Duodenal mucosa (tissue), 2 donors: Measurements from ENCODE around the gene OR8D2.

Experiments used
- H3K27ac ChIP-seq: one replicate; pipeline ENCODE4 v1.7.0; 2013; ENCODE audit warnings: low read depth, low read length
- H3K27me3 ChIP-seq, 2 donors: one replicate each; pipeline ENCODE4 v1.7.0; 2013; ENCODE audit warnings: low read length in 2 of 2, control low read depth in 1 of 2; ENCODE audit not compliant: insufficient read depth in 2 of 2, control insufficient read depth in 1 of 2
- H3K36me3 ChIP-seq, 2 donors: one replicate each; pipeline ENCODE4 v1.7.0; 2013; ENCODE audit warnings: low read length in 2 of 2, control low read depth in 1 of 2; ENCODE audit not compliant: insufficient read depth in 2 of 2, control insufficient read depth in 1 of 2
- H3K4me1 ChIP-seq, 2 donors: one replicate each; pipeline ENCODE4 v1.7.0; 2013; ENCODE audit warnings: low read length in 2 of 2, control low read depth in 1 of 2; ENCODE audit not compliant: insufficient read depth in 2 of 2, control insufficient read depth in 1 of 2
- H3K4me3 ChIP-seq, 2 donors: one replicate each; pipeline ENCODE4 v1.7.0; 2013; ENCODE audit warnings: low read length in 2 of 2, low read depth in 1 of 2
- H3K9ac ChIP-seq, 2 donors: one replicate each; pipeline ENCODE4 v1.7.0; 2013; ENCODE audit warnings: low read length in 2 of 2, low read depth in 1 of 2
- H3K9me3 ChIP-seq, 2 donors: one replicate each; pipeline ENCODE4 v1.7.0; 2013; ENCODE audit warnings: low read length in 2 of 2, control low read depth in 1 of 2; ENCODE audit not compliant: control insufficient read depth in 1 of 2

The OR8D2 gene

GRCh38 chr11:124315052-124315451 lies 4.9 kb downstream of the OR8D2 start:
- no peaks in the 10 kb centered on the region for H3K27me3 ChIP-seq
- H3K36me3 ChIP-seq = no peaks in the 10 kb centered on the region
- H3K4me3 ChIP-seq = no peak overlapping the region
- H3K4me1 ChIP-seq = no peaks in the 10 kb centered on the region
- no peak overlapping the region for H3K27ac ChIP-seq
- H3K9ac ChIP-seq = no peak overlapping the region
- H3K9me3 ChIP-seq = no peaks in the 10 kb centered on the region

- no peaks in the 10 kb centered on the region for H3K36me3 ChIP-seq
- H3K4me1 ChIP-seq = no peaks in the 10 kb centered on the region
- H3K27ac ChIP-seq = no peak within 1 kb of the TSS
- H3K9me3 ChIP-seq = no peaks in the 10 kb centered on the region
- no peak within 1 kb of the TSS for H3K9ac ChIP-seq
- H3K27me3 ChIP-seq = no peaks in the 10 kb centered on the region
- no peak within 1 kb of the TSS for H3K4me3 ChIP-seq
Measured at GRCh38 chr11:124313849-124314248, 6.1 kb downstream of the OR8D2 start, which contains the start of gene OR8D1. OR8D1 (minus strand) TSS chr11:124313949; CDS start chr11:124310766, 3,183 bp downstream.

GRCh38 chr11:124313131-124313530 lies 6.9 kb downstream of the OR8D2 start:
- H3K27ac ChIP-seq = no peak overlapping the region
- H3K36me3 ChIP-seq = no peaks in the 10 kb centered on the region
- no peaks in the 10 kb centered on the region for H3K4me1 ChIP-seq
- no peaks in the 10 kb centered on the region for H3K9me3 ChIP-seq
- H3K4me3 ChIP-seq = no peak overlapping the region
- H3K27me3 ChIP-seq = no peaks in the 10 kb centered on the region
- no peak overlapping the region for H3K9ac ChIP-seq

- Histone ChIP-seq H3K36me3 (no peaks in the 10 kb centered on the region), H3K9ac (no peak overlapping the region), H3K27me3 (no peaks in the 10 kb centered on the region), H3K4me1 (no peaks in the 10 kb centered on the region), H3K9me3 (no peaks in the 10 kb centered on the region), H3K27ac (no peak overlapping the region), H3K4me3 (no peak overlapping the region)
Measured at GRCh38 chr11:124311670-124312069, 8.3 kb downstream of the OR8D2 start.

GRCh38 chr11:124311269-124311668 lies 8.7 kb downstream of the OR8D2 start:
- no peaks in the 10 kb centered on the region for H3K36me3 ChIP-seq
- no peak overlapping the region for H3K27ac ChIP-seq

GRCh38 chr11:124310721-124311120 lies 9.3 kb downstream of the OR8D2 start:
- no peak overlapping the region for H3K9ac ChIP-seq
- H3K27ac ChIP-seq = no peak overlapping the region
- no peaks in the 10 kb centered on the region for H3K9me3 ChIP-seq
- no peaks in the 10 kb centered on the region for H3K4me1 ChIP-seq
- H3K36me3 ChIP-seq = no peaks in the 10 kb centered on the region
- H3K27me3 ChIP-seq = no peaks in the 10 kb centered on the region
- no peak overlapping the region for H3K4me3 ChIP-seq

More at GRCh38 chr11:124311269-124311668, 8.7 kb downstream of the OR8D2 start:
- Histone ChIP-seq H3K4me3 (no peak overlapping the region), H3K9ac (no peak overlapping the region), H3K9me3 (no peaks in the 10 kb centered on the region), H3K4me1 (no peaks in the 10 kb centered on the region), H3K27me3 (no peaks in the 10 kb centered on the region)

- no peak overlapping the region for H3K4me3 ChIP-seq
- H3K36me3 ChIP-seq = no peaks in the 10 kb centered on the region
- no peaks in the 10 kb centered on the region for H3K27me3 ChIP-seq
- H3K9me3 ChIP-seq = no peaks in the 10 kb centered on the region
- H3K27ac ChIP-seq = no peak overlapping the region
- no peak overlapping the region for H3K9ac ChIP-seq
- no peaks in the 10 kb centered on the region for H3K4me1 ChIP-seq
Measured at GRCh38 chr11:124307093-124307492, 12.9 kb downstream of the OR8D2 start.

GRCh38 chr11:124302347-124303125 lies 17.5 kb downstream of the OR8D2 start:
- Histone ChIP-seq H3K4me3 (no peak overlapping the region), H3K9ac (no peak overlapping the region), H3K4me1 (no peaks in the 10 kb centered on the region), H3K9me3 (no peaks in the 10 kb centered on the region), H3K36me3 (no peaks in the 10 kb centered on the region), H3K27ac (no peak overlapping the region), H3K27me3 (no peaks in the 10 kb centered on the region)

- Histone ChIP-seq H3K36me3 (no peaks in the 10 kb centered on the region), H3K27ac (no peak overlapping the region), H3K27me3 (no peaks in the 10 kb centered on the region), H3K9ac (no peak overlapping the region), H3K9me3 (no peaks in the 10 kb centered on the region), H3K4me1 (no peaks in the 10 kb centered on the region), H3K4me3 (no peak overlapping the region)
Measured at GRCh38 chr11:124301548-124301947, 18.4 kb downstream of the OR8D2 start.

- Histone ChIP-seq H3K9me3 (no peaks in the 10 kb centered on the region), H3K9ac (no peak overlapping the region), H3K36me3 (no peaks in the 10 kb centered on the region), H3K4me3 (no peak overlapping the region), H3K4me1 (no peaks in the 10 kb centered on the region), H3K27me3 (no peaks in the 10 kb centered on the region), H3K27ac (no peak overlapping the region)
Measured at GRCh38 chr11:124297921-124298320, 22.1 kb downstream of the OR8D2 start.
